ENCODE results near the gene TRPT1. TPM values are rescaled to one million over a fixed set of nuclear protein-coding genes. Genes with fewer than 3 reads are reported as not detected.

Gene TRPT1
- total RNA-seq, 4 donors from 2014 or later, result 48.4 to 62.2 (median 52.8) TPM

GRCh38 chr11:64255135-64256128 is 29.4 kb upstream of the TRPT1 start:
- Histone ChIP-seq H3K4me3 (no peak overlapping the region), H3K36me3 (peaks cover 61% of the 10 kb centered on the region), H3K27ac (no peak overlapping the region), H3K9me3 (no peaks in the 10 kb centered on the region), H3K4me1 (peaks cover 32% of the 10 kb centered on the region), H3K27me3 (no peaks in the 10 kb centered on the region)
- 91% methylated on average over 17 of the region's 35 CpGs for WGBS
- TF ChIP-seq EP300 (IDR thresholded peaks at IDR 0.05) (no peak), POLR2AphosphoS5 (IDR thresholded peaks at IDR 0.05) (no peak), CTCF (IDR thresholded peaks at IDR 0.05) (no peak), POLR2A (IDR thresholded peaks at IDR 0.05) (no peak)
- no peak for DNase-seq (ENCODE audit: low spot score in 2 of 2)

- DNase-seq (ENCODE audit: low spot score in 2 of 2), result no peak
- H3K4me1 ChIP-seq, result peaks cover 33% of the 10 kb centered on the region
- no peaks in the 10 kb centered on the region for H3K9me3 ChIP-seq
- no peak for TF ChIP-seq CTCF (IDR thresholded peaks at IDR 0.05)
- H3K4me3 ChIP-seq, result no peak overlapping the region
- 80% methylated on average over 1 of the region's 7 CpGs for WGBS
- peaks cover 50% of the 10 kb centered on the region for H3K36me3 ChIP-seq
- H3K27me3 ChIP-seq, result no peaks in the 10 kb centered on the region
- no peak overlapping the region for H3K27ac ChIP-seq
Measured at GRCh38 chr11:64254326-64254725, 28.3 kb upstream of the TRPT1 start.

GRCh38 chr11:64253481-64253880 is 27.5 kb upstream of the TRPT1 start:
- WGBS, result 52% methylated on average over 2 of the region's 5 CpGs
- no peaks in the 10 kb centered on the region for H3K9me3 ChIP-seq
- DNase-seq (ENCODE audit: low spot score in 2 of 2), result no peak
- no peaks in the 10 kb centered on the region for H3K27me3 ChIP-seq
- H3K4me3 ChIP-seq, result no peak overlapping the region
- H3K4me1 ChIP-seq, result peaks cover 33% of the 10 kb centered on the region
- peaks cover 41% of the 10 kb centered on the region for H3K36me3 ChIP-seq
- no peak for TF ChIP-seq CTCF (IDR thresholded peaks at IDR 0.05)
- TF ChIP-seq POLR2A (IDR thresholded peaks at IDR 0.05), result no peak
- TF ChIP-seq POLR2AphosphoS5 (IDR thresholded peaks at IDR 0.05), result no peak
- TF ChIP-seq EP300 (IDR thresholded peaks at IDR 0.05), result no peak
- no peak overlapping the region for H3K27ac ChIP-seq

GRCh38 chr11:64253043-64253442 is 27.1 kb upstream of the TRPT1 start:
- peaks cover 37% of the 10 kb centered on the region for H3K36me3 ChIP-seq
- no peaks in the 10 kb centered on the region for H3K27me3 ChIP-seq
- peak overlapping the region; percentile 85 for H3K4me3 ChIP-seq
- no peak overlapping the region for H3K27ac ChIP-seq
- H3K9me3 ChIP-seq, result no peaks in the 10 kb centered on the region
- H3K4me1 ChIP-seq, result peaks cover 33% of the 10 kb centered on the region
- 100% methylated on average over 2 of the region's 8 CpGs for WGBS
- TF ChIP-seq EP300 (IDR thresholded peaks at IDR 0.05) (no peak), POLR2A (IDR thresholded peaks at IDR 0.05) (no peak), CTCF (IDR thresholded peaks at IDR 0.05) (no peak), POLR2AphosphoS5 (IDR thresholded peaks at IDR 0.05) (no peak)
- DNase-seq (ENCODE audit: low spot score in 2 of 2), result no peak

GRCh38 chr11:64252003-64252872 is 26.3 kb upstream of the TRPT1 start:
- under 1% methylated on average over 22 of the region's 23 CpGs for WGBS
- no peaks in the 10 kb centered on the region for H3K27me3 ChIP-seq
- H3K9me3 ChIP-seq, result no peaks in the 10 kb centered on the region
- no peak overlapping the region for H3K27ac ChIP-seq
- TF ChIP-seq CTCF (IDR thresholded peaks at IDR 0.05) (no peak), POLR2AphosphoS5 (IDR thresholded peaks at IDR 0.05) (no peak), POLR2A (IDR thresholded peaks at IDR 0.05) (no peak), EP300 (IDR thresholded peaks at IDR 0.05) (no peak)
- H3K4me3 ChIP-seq, result peak overlapping the region; percentile 85
- DNase-seq (ENCODE audit: low spot score in 2 of 2), result no peak
- peaks cover 39% of the 10 kb centered on the region for H3K4me1 ChIP-seq
- H3K36me3 ChIP-seq, result peaks cover 30% of the 10 kb centered on the region

Data from suprapubic skin (tissue), 4 donors.